ENCODE data around the gene IL17RB.

The IL17RB gene

DNA sequence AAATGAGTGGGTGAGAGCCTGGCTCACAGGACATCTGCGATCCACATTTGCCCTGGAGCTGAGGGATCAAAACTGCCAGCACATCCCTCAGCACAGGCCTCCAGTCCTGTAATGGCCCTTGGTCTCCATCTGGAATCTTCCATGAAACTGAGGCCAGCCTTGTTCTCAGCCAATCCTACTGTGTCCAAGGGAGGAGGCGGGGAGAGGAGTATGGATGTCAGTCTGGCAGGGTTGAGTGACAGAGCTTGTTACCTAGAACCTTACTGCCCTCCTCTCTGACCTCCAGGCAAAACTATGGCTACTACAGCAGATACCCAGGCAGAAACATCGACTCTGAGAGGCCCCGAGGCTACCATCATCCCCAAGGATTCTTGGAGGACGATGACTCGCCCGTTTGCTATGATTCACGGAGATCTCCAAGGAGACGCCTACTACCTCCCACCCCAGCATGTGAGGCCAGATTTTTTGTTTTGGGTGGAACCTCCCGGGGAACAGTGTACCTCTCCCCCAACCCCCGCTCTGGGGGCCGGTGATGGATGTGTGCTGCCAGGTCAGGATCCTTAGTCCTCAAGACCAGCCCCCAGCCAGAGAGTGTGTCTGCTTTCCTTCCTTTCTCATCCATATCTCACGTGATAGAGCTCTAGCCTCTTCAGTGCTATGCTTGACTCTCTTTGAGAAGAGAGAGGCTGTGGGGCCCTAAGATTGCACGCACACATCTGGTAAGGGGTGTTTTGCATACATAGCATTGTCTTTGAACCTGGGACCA is 41.5 kb upstream of the IL17RB start:
- no peak for TF ChIP-seq Cebpa-rat (IDR thresholded peaks at IDR 0.05)
- Histone ChIP-seq H3K4me1 (0 out of 2 replicates have a peak, but pooled peaks cover 4% of the 10 kb centered on the region), H3K4me3 (no peak overlapping the region), H3K4me2 (no peak overlapping the region), H3K27me3 (no peaks in the 10 kb centered on the region), H4K20me1 (no peaks in the 10 kb centered on the region), H3K27ac (no peak overlapping the region), H3K36me3 (no peaks in the 10 kb centered on the region), H3K9me3 (no peaks in the 10 kb centered on the region), H3K9ac (no peak overlapping the region)

DNA sequence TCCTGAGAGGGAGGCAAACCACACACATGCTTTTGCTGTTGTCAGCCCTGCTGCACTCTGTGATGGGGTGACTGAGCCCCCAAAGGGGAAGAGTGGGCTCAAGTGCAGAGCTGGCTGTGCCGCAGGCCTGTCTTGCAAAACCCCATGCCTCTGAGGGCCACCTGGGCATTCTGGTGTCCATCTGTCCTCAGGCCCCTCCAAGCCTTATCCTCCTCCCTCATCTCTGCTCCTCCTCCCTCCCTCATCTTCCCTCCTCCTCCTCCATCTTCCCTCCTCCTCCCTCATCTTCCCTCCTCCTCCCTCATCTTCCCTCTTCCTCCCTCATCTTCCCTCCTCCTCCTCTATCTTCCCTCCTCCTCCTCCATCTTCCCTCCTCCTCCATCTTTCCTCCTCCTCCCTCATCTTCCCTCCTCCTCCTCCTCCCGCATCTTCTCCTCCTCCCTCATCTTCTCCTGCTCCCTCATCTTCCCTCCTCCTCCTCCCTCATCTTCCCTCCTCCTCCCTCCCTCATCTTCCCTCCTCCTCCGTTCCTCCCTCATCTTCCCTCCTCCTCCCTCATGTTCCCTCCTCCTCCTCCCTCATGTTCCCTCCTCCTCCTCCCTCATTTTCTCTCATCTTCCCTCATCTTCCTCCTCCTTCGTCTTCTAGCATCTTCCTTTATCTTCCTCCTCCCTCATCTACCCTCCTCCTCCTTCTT is 40.8 kb upstream of the IL17RB start:
- no peak for TF ChIP-seq Cebpa-rat (IDR thresholded peaks at IDR 0.05)
- no peak overlapping the region for H3K4me2 ChIP-seq
- no peaks in the 10 kb centered on the region for H3K36me3 ChIP-seq
- no peak overlapping the region for H3K9ac ChIP-seq
- H4K20me1 ChIP-seq = no peaks in the 10 kb centered on the region
- H3K4me1 ChIP-seq = 0 out of 2 replicates have a peak, but pooled peaks cover 4% of the 10 kb centered on the region
- no peak overlapping the region for H3K4me3 ChIP-seq
- H3K9me3 ChIP-seq = no peaks in the 10 kb centered on the region
- H3K27me3 ChIP-seq = no peaks in the 10 kb centered on the region
- no peak overlapping the region for H3K27ac ChIP-seq

GRCh38 chr3:53806182-53807116 is 39.9 kb upstream of the IL17RB start:
- no peak overlapping the region for H3K4me3 ChIP-seq

DNA sequence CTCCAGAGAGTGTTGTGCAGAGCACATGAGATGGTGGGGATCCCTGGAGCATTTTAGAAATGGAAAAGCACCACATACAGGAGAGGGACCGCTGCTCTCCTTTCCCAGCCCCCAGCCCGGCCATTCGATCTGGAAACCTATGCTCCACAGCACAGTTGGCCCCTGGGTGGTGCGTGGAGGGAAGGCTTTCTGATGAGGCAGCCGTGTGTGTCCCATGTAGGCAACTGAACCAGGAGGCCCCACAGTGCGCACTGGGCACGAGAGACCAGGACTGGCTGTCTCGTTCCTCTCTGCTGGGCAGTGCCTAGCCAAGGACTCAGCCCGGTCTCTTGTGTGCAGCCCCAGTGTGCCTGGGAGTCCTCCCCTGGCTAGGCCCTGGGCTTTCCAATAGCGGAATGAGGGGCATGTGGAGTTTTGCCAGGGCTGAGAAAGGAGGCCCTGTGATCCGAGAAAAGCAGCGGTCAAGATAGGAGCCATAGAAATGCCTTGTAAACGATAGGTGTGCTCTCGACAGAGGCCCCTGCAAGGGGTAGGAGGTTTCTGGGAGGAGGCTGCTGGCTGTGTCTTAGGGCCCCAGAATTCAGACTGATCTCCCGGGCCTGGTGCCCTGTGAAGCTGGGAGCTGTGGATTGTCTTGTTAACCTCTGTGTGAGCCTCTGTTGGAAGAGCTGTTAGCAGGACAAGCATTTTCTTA is 39.1 kb upstream of the IL17RB start:
- H3K4me1 ChIP-seq = 0 out of 2 replicates have a peak, but pooled peaks cover 4% of the 10 kb centered on the region
- H4K20me1 ChIP-seq = no peaks in the 10 kb centered on the region
- H3K4me3 ChIP-seq = no peak overlapping the region
- no peak for TF ChIP-seq Cebpa-rat (IDR thresholded peaks at IDR 0.05)
- H3K9me3 ChIP-seq = no peaks in the 10 kb centered on the region
- H3K4me2 ChIP-seq = no peak overlapping the region
- no peaks in the 10 kb centered on the region for H3K36me3 ChIP-seq
- H3K9ac ChIP-seq = no peak overlapping the region
- no peak overlapping the region for H3K27ac ChIP-seq
- no peaks in the 10 kb centered on the region for H3K27me3 ChIP-seq

More at GRCh38 chr3:53806182-53807116, 39.9 kb upstream of the IL17RB start:
- Histone ChIP-seq H3K9ac (no peak overlapping the region), H3K4me2 (no peak overlapping the region), H4K20me1 (no peaks in the 10 kb centered on the region), H3K27ac (no peak overlapping the region), H3K4me1 (0 out of 2 replicates have a peak, but pooled peaks cover 4% of the 10 kb centered on the region), H3K9me3 (no peaks in the 10 kb centered on the region), H3K27me3 (no peaks in the 10 kb centered on the region), H3K36me3 (no peaks in the 10 kb centered on the region)
- TF ChIP-seq Cebpa-rat (IDR thresholded peaks at IDR 0.05) = no peak

DNA sequence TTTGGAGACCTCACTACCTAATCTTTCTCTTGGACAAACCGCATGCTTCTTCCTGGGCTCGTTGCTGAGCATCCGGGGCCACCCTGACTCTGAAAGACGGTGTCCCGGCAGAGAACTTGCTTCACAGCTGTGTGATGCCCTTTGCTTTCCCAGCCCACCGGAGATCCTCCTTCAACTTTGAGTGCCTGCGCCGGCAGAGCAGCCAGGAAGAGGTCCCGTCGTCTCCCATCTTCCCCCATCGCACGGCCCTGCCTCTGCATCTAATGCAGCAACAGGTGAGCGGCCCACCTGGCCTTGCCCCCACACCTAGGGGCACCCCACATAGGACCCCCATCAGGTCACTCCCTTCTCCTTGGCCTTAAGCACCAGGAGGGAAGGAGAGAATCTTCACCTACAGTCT is 37.9 kb upstream of the IL17RB start:
- TF ChIP-seq Cebpa-rat (IDR thresholded peaks at IDR 0.05) = no peak
- H3K9ac ChIP-seq = no peak overlapping the region
- 0 out of 2 replicates have a peak, but pooled peaks cover 4% of the 10 kb centered on the region for H3K4me1 ChIP-seq
- no peak overlapping the region for H3K4me3 ChIP-seq
- H4K20me1 ChIP-seq = no peaks in the 10 kb centered on the region
- no peak overlapping the region for H3K27ac ChIP-seq
- no peak overlapping the region for H3K4me2 ChIP-seq
- H3K36me3 ChIP-seq = no peaks in the 10 kb centered on the region
- H3K27me3 ChIP-seq = no peaks in the 10 kb centered on the region
- H3K9me3 ChIP-seq = no peaks in the 10 kb centered on the region

- Histone ChIP-seq H3K4me2 (no peak overlapping the region), H4K20me1 (no peaks in the 10 kb centered on the region), H3K9me3 (no peaks in the 10 kb centered on the region), H3K4me3 (no peak overlapping the region), H3K27ac (no peak overlapping the region), H3K27me3 (no peaks in the 10 kb centered on the region), H3K4me1 (peaks cover 5% of the 10 kb centered on the region; the same call in 1 of the 2 replicates), H3K9ac (no peak overlapping the region), H3K36me3 (no peaks in the 10 kb centered on the region)
- no peak for TF ChIP-seq Cebpa-rat (IDR thresholded peaks at IDR 0.05)
Observed at GRCh38 chr3:53809267-53809666, 37.1 kb upstream of the IL17RB start.

DNA sequence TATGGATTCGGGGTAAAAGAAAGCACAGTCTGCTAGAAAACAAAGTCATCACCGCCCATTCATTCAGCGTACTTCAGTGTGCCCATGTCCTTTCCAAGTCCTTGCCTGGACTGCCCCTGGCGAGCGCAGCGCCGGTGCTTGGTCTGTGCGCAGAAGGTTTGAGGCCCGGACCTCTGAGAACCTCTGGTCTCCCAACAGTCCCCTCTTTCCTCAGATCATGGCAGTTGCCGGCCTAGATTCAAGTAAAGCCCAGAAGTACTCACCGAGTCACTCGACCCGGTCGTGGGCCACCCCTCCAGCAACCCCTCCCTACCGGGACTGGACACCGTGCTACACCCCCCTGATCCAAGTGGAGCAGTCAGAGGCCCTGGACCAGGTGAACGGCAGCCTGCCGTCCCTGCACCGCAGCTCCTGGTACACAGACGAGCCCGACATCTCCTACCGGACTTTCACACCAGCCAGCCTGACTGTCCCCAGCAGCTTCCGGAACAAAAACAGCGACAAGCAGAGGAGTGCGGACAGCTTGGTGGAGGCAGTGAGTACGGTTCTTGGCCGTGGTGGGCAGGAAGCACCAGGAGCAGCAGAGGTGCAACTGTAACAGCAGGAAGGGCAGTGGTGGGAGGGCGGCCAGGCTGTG is 36.5 kb upstream of the IL17RB start:
- Histone ChIP-seq H3K9me3 (no peaks in the 10 kb centered on the region), H3K4me1 (peaks cover 8% of the 10 kb centered on the region; the same call in 1 of the 2 replicates), H3K4me3 (no peak overlapping the region), H4K20me1 (no peaks in the 10 kb centered on the region), H3K9ac (no peak overlapping the region), H3K27me3 (no peaks in the 10 kb centered on the region), H3K27ac (no peak overlapping the region), H3K4me2 (no peak overlapping the region), H3K36me3 (no peaks in the 10 kb centered on the region)
- no peak for TF ChIP-seq Cebpa-rat (IDR thresholded peaks at IDR 0.05)

DNA sequence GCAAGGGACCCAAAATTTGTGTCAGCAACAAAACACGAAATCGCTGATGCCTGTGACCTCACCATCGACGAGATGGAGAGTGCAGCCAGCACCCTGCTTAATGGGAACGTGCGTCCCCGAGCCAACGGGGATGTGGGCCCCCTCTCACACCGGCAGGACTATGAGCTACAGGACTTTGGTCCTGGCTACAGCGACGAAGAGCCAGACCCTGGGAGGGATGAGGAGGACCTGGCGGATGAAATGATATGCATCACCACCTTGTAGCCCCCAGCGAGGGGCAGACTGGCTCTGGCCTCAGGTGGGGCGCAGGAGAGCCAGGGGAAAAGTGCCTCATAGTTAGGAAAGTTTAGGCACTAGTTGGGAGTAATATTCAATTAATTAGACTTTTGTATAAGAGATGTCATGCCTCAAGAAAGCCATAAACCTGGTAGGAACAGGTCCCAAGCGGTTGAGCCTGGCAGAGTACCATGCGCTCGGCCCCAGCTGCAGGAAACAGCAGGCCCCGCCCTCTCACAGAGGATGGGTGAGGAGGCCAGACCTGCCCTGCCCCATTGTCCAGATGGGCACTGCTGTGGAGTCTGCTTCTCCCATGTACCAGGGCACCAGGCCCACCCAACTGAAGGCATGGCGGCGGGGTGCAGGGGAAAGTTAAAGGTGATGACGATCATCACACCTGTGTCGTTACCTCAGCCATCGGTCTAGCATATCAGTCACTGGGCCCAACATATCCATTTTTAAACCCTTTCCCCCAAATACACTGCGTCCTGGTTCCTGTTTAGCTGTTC is 35.0 kb upstream of the IL17RB start:
- Histone ChIP-seq H3K4me3 (no peak overlapping the region), H3K4me1 (peaks cover 7% of the 10 kb centered on the region; the same call in 1 of the 2 replicates), H3K4me2 (no peak overlapping the region), H3K27ac (no peak overlapping the region), H3K27me3 (no peaks in the 10 kb centered on the region), H3K36me3 (no peaks in the 10 kb centered on the region), H3K9me3 (no peaks in the 10 kb centered on the region), H3K9ac (no peak overlapping the region), H4K20me1 (no peaks in the 10 kb centered on the region)
- TF ChIP-seq Cebpa-rat (IDR thresholded peaks at IDR 0.05) = no peak

Data from BLaER1 (cell line).